Large intestine (tissue), 3 donors: ENCODE data around the gene CDC42EP5. TPM values are rescaled to one million over a fixed set of nuclear protein-coding genes. Genes with fewer than 3 reads are reported as not detected.
A peak's percentile ranks its signal among the peaks of the same experiment; 100 is the strongest.
"Not testable (repeated sequence)": the region's sequence is repeated elsewhere in the genome, so short reads cannot be mapped to it uniquely, and the experiment has no call there.

Experiments used
- DNase-seq, 2 donors: peaks; one replicate each; pipeline versions ENCODE4 v3.0.0 to v3.0.0-alpha.2; 2013
- H3K27ac ChIP-seq: one replicate; pipeline ENCODE4 v1.5.1; 2013; ENCODE audit warnings: low read length
- H3K27me3 ChIP-seq: 2 replicates; pipeline ENCODE4 v1.6.1; 2013; ENCODE audit warnings: low read length; ENCODE audit not compliant: control insufficient read depth, insufficient read depth
- H3K36me3 ChIP-seq: 2 replicates; pipeline ENCODE4 v1.6.1; 2013; ENCODE audit warnings: low read length; ENCODE audit not compliant: control insufficient read depth, insufficient read depth
- H3K4me1 ChIP-seq: one replicate; pipeline ENCODE4 v1.6.1; 2013; ENCODE audit warnings: low read length; ENCODE audit not compliant: control insufficient read depth, insufficient read depth
- H3K4me3 ChIP-seq: one replicate; pipeline ENCODE4 v1.5.1; 2013; ENCODE audit warnings: low read length
- H3K9me3 ChIP-seq: one replicate; pipeline ENCODE4 v1.6.1; 2013; ENCODE audit warnings: mild to moderate bottlenecking, low read depth, low read length, moderate library complexity; ENCODE audit not compliant: control insufficient read depth
- WGBS: methylation state at CpG from one replicate; pipeline ENCODE4 v1.1.5; 2013; ENCODE audit warnings: low lambda C conversion rate; ENCODE audit not compliant: insufficient coverage; 5-methylcytosine and 5-hydroxymethylcytosine counted together
- polyA plus RNA-seq: library from polyadenylated mRNA; unstranded; fragments of 120-200 nt; gene quantifications from one replicate; pipeline ENCODE4 v1.2.1, GENCODE V29; 2013

Gene CDC42EP5
- polyA plus RNA-seq, 1 donor, result 161 TPM

- WGBS, result no CpG with 5 or more reads among the region's 5 CpGs
- not testable (repeated sequence) for H3K36me3 ChIP-seq, H3K4me3 ChIP-seq, H3K27ac ChIP-seq, H3K27me3 ChIP-seq, DNase-seq, H3K4me1 ChIP-seq, H3K9me3 ChIP-seq
Observed at GRCh38 chr19:54493056-54493455, 20.0 kb upstream of the CDC42EP5 start.

GRCh38 chr19:54492568-54492967, 19.5 kb upstream of the CDC42EP5 start:
- no CpG with 5 or more reads among the region's 18 CpGs for WGBS
- Histone ChIP-seq H3K4me3 (no peak overlapping the region), H3K27ac (no peak overlapping the region), H3K9me3 (no peaks in the 10 kb centered on the region), H3K4me1 (no peaks in the 10 kb centered on the region), H3K27me3 (no peaks in the 10 kb centered on the region), H3K36me3 (no peaks in the 10 kb centered on the region)
- DNase-seq, result no peak

GRCh38 chr19:54489766-54490165, 16.7 kb upstream of the CDC42EP5 start:
- Histone ChIP-seq H3K36me3 (no peaks in the 10 kb centered on the region), H3K27ac (no peak overlapping the region), H3K4me3 (no peak overlapping the region), H3K9me3 (no peaks in the 10 kb centered on the region), H3K27me3 (no peaks in the 10 kb centered on the region), H3K4me1 (no peaks in the 10 kb centered on the region)
- no peak for DNase-seq
- 20% methylated on average over 1 of the region's 9 CpGs for WGBS

GRCh38 chr19:54489341-54489740, 16.2 kb upstream of the CDC42EP5 start:
- no peak for DNase-seq
- WGBS, result 89% methylated on average over 2 of the region's 7 CpGs
- Histone ChIP-seq H3K4me3 (no peak overlapping the region), H3K36me3 (no peaks in the 10 kb centered on the region), H3K27ac (no peak overlapping the region), H3K4me1 (no peaks in the 10 kb centered on the region), H3K9me3 (no peaks in the 10 kb centered on the region), H3K27me3 (no peaks in the 10 kb centered on the region)

- Histone ChIP-seq H3K27ac (no peak overlapping the region), H3K9me3 (no peaks in the 10 kb centered on the region), H3K4me1 (no peaks in the 10 kb centered on the region), H3K4me3 (no peak overlapping the region), H3K27me3 (no peaks in the 10 kb centered on the region), H3K36me3 (no peaks in the 10 kb centered on the region)
- no peak for DNase-seq
- WGBS, result 38% methylated on average over 2 of the region's 5 CpGs
Observed at GRCh38 chr19:54485851-54486250, 12.8 kb upstream of the CDC42EP5 start.

- Histone ChIP-seq H3K27ac (no peak overlapping the region), H3K36me3 (no peaks in the 10 kb centered on the region), H3K4me3 (no peak overlapping the region), H3K9me3 (no peaks in the 10 kb centered on the region), H3K4me1 (no peaks in the 10 kb centered on the region), H3K27me3 (no peaks in the 10 kb centered on the region)
- no peak for DNase-seq
- WGBS, result 80% methylated on average over 1 of the region's 10 CpGs
Observed at GRCh38 chr19:54484451-54484850, 11.4 kb upstream of the CDC42EP5 start.

GRCh38 chr19:54482889-54483288, 9.8 kb upstream of the CDC42EP5 start:
- H3K36me3 ChIP-seq, result no peaks in the 10 kb centered on the region
- H3K4me1 ChIP-seq, result no peaks in the 10 kb centered on the region
- DNase-seq, result no peak
- H3K9me3 ChIP-seq, result no peaks in the 10 kb centered on the region
- H3K4me3 ChIP-seq, result no peak overlapping the region
- no peaks in the 10 kb centered on the region for H3K27me3 ChIP-seq
- WGBS, result 80% methylated on average over 1 of the region's 3 CpGs
- H3K27ac ChIP-seq, result no peak overlapping the region

GRCh38 chr19:54481326-54481930, 8.3 kb upstream of the CDC42EP5 start:
- H3K27me3 ChIP-seq, result no peaks in the 10 kb centered on the region
- WGBS, result 38% methylated on average over 1 of the region's 16 CpGs
- peak in 1 of 2 donors; percentile 37 for DNase-seq

GRCh38 chr19:54480051-54480450, 7.0 kb upstream of the CDC42EP5 start:
- DNase-seq, result no peak
- Histone ChIP-seq H3K36me3 (no peaks in the 10 kb centered on the region), H3K4me3 (no peak overlapping the region), H3K27me3 (no peaks in the 10 kb centered on the region), H3K9me3 (no peaks in the 10 kb centered on the region), H3K4me1 (peaks cover 3% of the 10 kb centered on the region), H3K27ac (no peak overlapping the region)
- 100% methylated on average over 2 of the region's 2 CpGs for WGBS

More at GRCh38 chr19:54481326-54481930, 8.3 kb upstream of the CDC42EP5 start:
- H3K4me1 ChIP-seq, result peaks cover 3% of the 10 kb centered on the region
- H3K4me3 ChIP-seq, result no peak overlapping the region
- H3K27ac ChIP-seq, result no peak overlapping the region
- H3K36me3 ChIP-seq, result no peaks in the 10 kb centered on the region
- no peaks in the 10 kb centered on the region for H3K9me3 ChIP-seq

GRCh38 chr19:54478677-54479266, 5.7 kb upstream of the CDC42EP5 start:
- H3K27me3 ChIP-seq, result no peaks in the 10 kb centered on the region
- H3K4me1 ChIP-seq, result peaks cover 7% of the 10 kb centered on the region
- peak in 1 of 2 donors; percentile 46 for DNase-seq
- WGBS, result no CpG with 5 or more reads among the region's 10 CpGs
- H3K36me3 ChIP-seq, result no peaks in the 10 kb centered on the region
- no peak overlapping the region for H3K27ac ChIP-seq
- no peaks in the 10 kb centered on the region for H3K9me3 ChIP-seq
- no peak overlapping the region for H3K4me3 ChIP-seq

- Histone ChIP-seq H3K4me1 (peaks cover 11% of the 10 kb centered on the region), H3K27ac (peak overlapping the region; percentile 32), H3K4me3 (no peak overlapping the region), H3K36me3 (no peaks in the 10 kb centered on the region), H3K27me3 (no peaks in the 10 kb centered on the region), H3K9me3 (no peaks in the 10 kb centered on the region)
- peak in 1 of 2 donors; percentile 62 for DNase-seq
- no CpG with 5 or more reads among the region's 3 CpGs for WGBS
Observed at GRCh38 chr19:54477650-54478049, 4.6 kb upstream of the CDC42EP5 start.
